Stomach (tissue), 9 donors: ENCODE data around the gene BLOC1S3. TPM values are rescaled to one million over a fixed set of nuclear protein-coding genes. Genes with fewer than 3 reads are reported as not detected.
"Not testable (repeated sequence)": the region's sequence is repeated elsewhere in the genome, so short reads cannot be mapped to it uniquely, and the experiment has no call there.

Experiments
- DNase-seq, 2 donors: peaks; one replicate each; pipeline versions ENCODE4 v3.0.0 to v3.0.0-alpha.2; 2013 to 2019
- H3K27ac ChIP-seq, 5 donors: fragments of 200-600 bp in 4 of 5; sonication (generic) in 4 of 5; one replicate each; pipeline ENCODE4 v1.5.1; 2013 to 2019; ENCODE audit warnings: mild to moderate bottlenecking in 1 of 5, moderate library complexity in 1 of 5
- H3K27me3 ChIP-seq, 3 donors: fragments of 200-600 bp; sonication (generic); one replicate each; pipeline ENCODE4 v1.5.1; 2017 to 2019; ENCODE audit warnings: mixed run types in 1 of 3
- H3K36me3 ChIP-seq, 4 donors: fragments of 200-600 bp; sonication (generic); 1 replicate in 3 of 4; 2 replicates in 1 of 4; pipeline ENCODE4 v1.5.1; 2016 to 2019
- H3K4me1 ChIP-seq, 4 donors: fragments of 200-600 bp; sonication (generic); one replicate each; pipeline ENCODE4 v1.5.1; 2016 to 2019
- H3K4me3 ChIP-seq, 4 donors: fragments of 200-600 bp; sonication (generic) in 3 of 4; one replicate each; pipeline ENCODE4 v1.5.1; 2016 to 2019; ENCODE audit warnings: mild to moderate bottlenecking in 1 of 4
- H3K9me3 ChIP-seq, 4 donors: fragments of 200-600 bp; sonication (generic); one replicate each; pipeline ENCODE4 v1.5.1; 2016 to 2019
- EP300 ChIP-seq: sonication (generic); formaldehyde crosslinking; IDR thresholded peaks from one replicate; pipeline ENCODE4 v1.6.1; 2017; ENCODE audit warnings: antibody characterized with exemption
- POLR2A ChIP-seq, 4 donors: fragments of 450-650 bp; IDR thresholded peaks; one replicate each; pipeline ENCODE4 v1.6.1; 2016; ENCODE audit warnings: antibody characterized with exemption in 4 of 4, control low read depth in 2 of 4, mild to moderate bottlenecking in 1 of 4, moderate library complexity in 1 of 4
- POLR2AphosphoS5 ChIP-seq, 3 donors: sonication (generic); formaldehyde crosslinking; IDR thresholded peaks; one replicate each; pipeline ENCODE4 v1.6.1; 2016; ENCODE audit warnings: antibody characterized with exemption in 3 of 3
- WGBS, 5 donors: extraction: QIAGEN DNeasy Blood & Tissue Kit in 3 of 5; methylation state at CpG; one replicate each; pipeline versions ENCODE4 v1.1.5 to v1.1.7; 2013 to 2018; 5-methylcytosine and 5-hydroxymethylcytosine counted together
- intact Hi-C: fragments of 100-400 bp; cut with DNase I; formaldehyde crosslinking; loops from one replicate; pipeline ENCODE4 v1.15.1; 2023; ENCODE audit warnings: low total_unique reads
- polyA plus RNA-seq, 3 donors: library from polyadenylated mRNA; stranded (reverse); fragments of 200-250 nt; gene quantifications; one replicate each; pipeline ENCODE4 v1.2.3, GENCODE V29; 2013
- total RNA-seq, 5 donors: library from RNA; depleted of rRNA; stranded (reverse); fragments of >200 nt; gene quantifications; one replicate each; pipeline versions ENCODE4 v1.1.0 to v1.2.3, GENCODE V29; 2014 to 2016
- TF ChIP-seq, protein P1 (sequence below), 7 experiments: fragments of 450-650 bp in 4 of 7; fragments of 200-600 bp in 3 of 7; sonication (generic) in 3 of 7; IDR thresholded peaks; one replicate each; pipeline ENCODE4 v1.5.1; 2016 to 2019; ENCODE audit warnings: antibody characterized with exemption in 7 of 7, control low read depth in 2 of 7, mild to moderate bottlenecking in 1 of 7
- donor health status: healthy with polysubstance abuse.
- donor health status: Bipolar disorder and iron deficiency.
- donor health status: healthy.

The BLOC1S3 gene
- total and polyA plus RNA-seq, 8 donors: 3.1 to 71.0 (median 5.9) TPM

DNA sequence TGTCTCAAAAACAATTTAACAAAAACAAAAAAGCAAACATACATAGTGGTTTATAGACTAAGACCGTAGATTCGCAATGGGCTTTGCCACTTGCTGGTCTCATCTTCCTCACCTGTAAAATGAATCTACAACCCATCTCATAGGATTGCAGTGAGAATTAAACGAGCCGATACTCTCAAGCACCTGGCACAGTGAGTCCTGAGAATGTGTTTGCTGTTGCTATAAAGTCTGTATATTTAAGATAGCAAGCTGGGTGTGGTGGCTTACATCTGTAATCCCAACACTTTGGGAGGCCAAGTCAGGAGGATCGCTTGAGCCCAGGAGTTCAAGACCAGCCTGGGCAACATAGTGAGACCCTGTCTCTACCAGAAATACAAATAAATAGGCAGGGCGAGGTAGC, 44.1 kb downstream of the BLOC1S3 start:
- 52 to 81% (median 72%) methylated on average over 6 of the region's 6 CpGs for WGBS, 5 donors
- H3K9me3 ChIP-seq: no peaks in the 10 kb centered on the region
- no peak overlapping the region for H3K4me3 ChIP-seq
- peaks cover 0 to 68% (median 3%) of the 10 kb centered on the region in 3 donors for H3K27me3 ChIP-seq
- peaks cover 0 to 8% (median under 1%) of the 10 kb centered on the region in 4 donors for H3K4me1 ChIP-seq
- DNase-seq: no peak
- no peak overlapping the region for H3K27ac ChIP-seq
- intact Hi-C loops: no loop called here
- TF ChIP-seq POLR2A (IDR thresholded peaks at IDR 0.05): no peak
- H3K36me3 ChIP-seq: no peaks in the 10 kb centered on the region

DNA sequence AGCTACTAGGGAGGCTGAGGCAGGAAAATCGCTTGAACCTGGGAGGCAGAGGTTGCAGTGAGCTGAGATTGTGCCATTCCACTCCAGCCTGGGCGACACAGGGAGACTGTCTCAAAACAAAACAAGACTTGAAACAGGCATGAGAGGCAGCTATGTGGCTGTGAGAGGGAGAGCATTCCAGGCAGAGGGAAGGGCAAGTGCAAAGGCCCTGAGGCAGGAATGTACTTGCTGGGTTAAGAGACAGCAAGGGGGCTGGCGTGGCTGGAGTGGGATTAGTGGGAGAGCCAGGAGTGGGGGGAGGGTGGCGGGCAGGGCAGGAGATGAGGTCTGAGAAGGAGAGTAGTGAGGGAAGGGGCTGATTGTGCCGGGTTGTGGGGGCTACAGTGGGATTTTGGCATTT, 45.3 kb downstream of the BLOC1S3 start:
- Histone ChIP-seq H3K27ac (no peak overlapping the region), H3K4me1 (peaks cover 0 to 5% (median 0%) of the 10 kb centered on the region in 4 donors), H3K9me3 (no peaks in the 10 kb centered on the region), H3K27me3 (peaks cover 0 to 57% (median 0%) of the 10 kb centered on the region in 3 donors), H3K4me3 (no peak overlapping the region), H3K36me3 (no peaks in the 10 kb centered on the region)
- TF ChIP-seq POLR2AphosphoS5 (IDR thresholded peaks at IDR 0.05) (no peak), EP300 (no peak), POLR2A (IDR thresholded peaks at IDR 0.05) (no peak)
- TF ChIP-seq, protein P1, sequence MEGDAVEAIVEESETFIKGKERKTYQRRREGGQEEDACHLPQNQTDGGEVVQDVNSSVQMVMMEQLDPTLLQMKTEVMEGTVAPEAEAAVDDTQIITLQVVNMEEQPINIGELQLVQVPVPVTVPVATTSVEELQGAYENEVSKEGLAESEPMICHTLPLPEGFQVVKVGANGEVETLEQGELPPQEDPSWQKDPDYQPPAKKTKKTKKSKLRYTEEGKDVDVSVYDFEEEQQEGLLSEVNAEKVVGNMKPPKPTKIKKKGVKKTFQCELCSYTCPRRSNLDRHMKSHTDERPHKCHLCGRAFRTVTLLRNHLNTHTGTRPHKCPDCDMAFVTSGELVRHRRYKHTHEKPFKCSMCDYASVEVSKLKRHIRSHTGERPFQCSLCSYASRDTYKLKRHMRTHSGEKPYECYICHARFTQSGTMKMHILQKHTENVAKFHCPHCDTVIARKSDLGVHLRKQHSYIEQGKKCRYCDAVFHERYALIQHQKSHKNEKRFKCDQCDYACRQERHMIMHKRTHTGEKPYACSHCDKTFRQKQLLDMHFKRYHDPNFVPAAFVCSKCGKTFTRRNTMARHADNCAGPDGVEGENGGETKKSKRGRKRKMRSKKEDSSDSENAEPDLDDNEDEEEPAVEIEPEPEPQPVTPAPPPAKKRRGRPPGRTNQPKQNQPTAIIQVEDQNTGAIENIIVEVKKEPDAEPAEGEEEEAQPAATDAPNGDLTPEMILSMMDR (IDR thresholded peaks at IDR 0.05): no peak
- no peak for DNase-seq
- intact Hi-C loops: no loop called here
- WGBS, 5 donors: 85 to 94% (median 92%) methylated on average over 5 of the region's 5 CpGs

DNA sequence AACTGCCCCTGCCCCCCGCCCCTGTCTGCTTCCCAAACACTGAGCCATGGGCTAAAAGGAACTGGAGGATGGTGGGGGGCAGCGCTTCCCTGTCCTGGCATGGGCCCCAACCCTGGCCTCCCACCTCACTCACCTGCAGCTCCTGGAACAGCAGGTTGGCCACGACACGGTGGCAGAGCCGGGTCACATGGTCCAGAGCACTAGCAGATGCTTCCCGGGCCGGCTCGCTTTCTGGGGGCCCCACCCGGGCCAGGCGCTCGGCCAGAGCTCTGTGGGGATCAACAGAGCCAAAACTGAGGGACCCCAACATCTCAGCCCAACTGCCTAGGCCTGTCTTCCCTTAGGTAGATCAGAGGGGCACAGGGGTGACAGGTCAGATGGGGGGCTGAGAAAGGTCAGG, 46.1 kb downstream of the BLOC1S3 start:
- no peak for DNase-seq
- Histone ChIP-seq H3K4me3 (no peak overlapping the region), H3K9me3 (no peaks in the 10 kb centered on the region), H3K4me1 (peaks cover 0 to 5% (median 0%) of the 10 kb centered on the region in 4 donors), H3K27me3 (peaks cover 0 to 51% (median 0%) of the 10 kb centered on the region in 3 donors), H3K27ac (no peak overlapping the region), H3K36me3 (no peaks in the 10 kb centered on the region)
- intact Hi-C loops: no loop called here
- 47 to 67% (median 52%) methylated on average over 10 to 11 of the region's 11 CpGs for WGBS, 5 donors
- no peak for TF ChIP-seq POLR2A (IDR thresholded peaks at IDR 0.05)
- TF ChIP-seq, protein P1 (IDR thresholded peaks at IDR 0.05): no peak
- no peak for TF ChIP-seq EP300
- TF ChIP-seq POLR2AphosphoS5 (IDR thresholded peaks at IDR 0.05): no peak

DNA sequence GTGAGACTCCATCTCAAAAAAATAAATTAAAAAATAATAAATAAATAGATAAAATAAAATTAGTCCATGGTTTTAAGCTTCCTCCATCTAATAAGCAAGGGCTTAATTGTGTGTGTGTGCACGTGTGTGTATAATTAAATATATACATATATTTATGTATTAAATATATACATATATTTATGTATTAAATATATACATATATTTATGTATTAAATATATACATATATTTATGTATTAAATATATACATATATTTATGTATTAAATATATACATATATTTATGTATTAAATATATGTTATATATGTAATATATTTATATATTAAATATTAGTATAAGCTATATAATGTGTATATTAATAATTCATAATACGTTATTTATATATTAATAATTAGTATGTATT, 50.5 kb downstream of the BLOC1S3 start:
- H3K4me1 ChIP-seq: not testable (repeated sequence)
- WGBS, 5 donors: 85 to 93% (median 88%) methylated on average over 2 of the region's 2 CpGs

More for the DNA sequence above, 50.5 kb downstream of the BLOC1S3 start:
- intact Hi-C loops, H3K4me3 ChIP-seq, DNase-seq, H3K9me3 ChIP-seq, H3K27ac ChIP-seq, H3K36me3 ChIP-seq: not testable (repeated sequence)
- peaks cover 0 to 40% (median 7%) of the 10 kb centered on the region in 3 donors for H3K27me3 ChIP-seq

Other genes starting within 250 kb of the BLOC1S3 start
- gene APOC4, start 236.5 kb upstream of the BLOC1S3 start, total RNA-seq: not detected
- under 1 TPM in 1 of 3 donors, not detected in 2; 0.33 TPM for gene APOC4, start 236.5 kb upstream of the BLOC1S3 start, polyA plus RNA-seq
- gene APOC2, start 232.7 kb upstream of the BLOC1S3 start, total RNA-seq: 10 to 100 TPM in 1 of 5 donors, not detected in 4; 16.8 TPM
- gene APOC2, start 232.7 kb upstream of the BLOC1S3 start, polyA plus RNA-seq: 1 to 10 TPM in 1 of 3 donors, under 1 TPM in 1, not detected in 1; 0.75 to 2.5 TPM
- gene CLPTM1, start 223.4 kb upstream of the BLOC1S3 start, total RNA-seq: 100 to 1,000 TPM in 2 of 5 donors, 10 to 100 TPM in 3; 39.3 to 152 (median 86.6) TPM
- 10 to 100 TPM; 43.4 to 73.3 (median 60.1) TPM for gene CLPTM1, start 223.4 kb upstream of the BLOC1S3 start, polyA plus RNA-seq
- gene RELB, start 177.3 kb upstream of the BLOC1S3 start, total RNA-seq: 10 to 100 TPM in 2 of 5 donors, 1 to 10 TPM in 2, not detected in 1; 3.2 to 33.5 (median 10.2) TPM
- gene RELB, start 177.3 kb upstream of the BLOC1S3 start, polyA plus RNA-seq: 10 to 100 TPM in 2 of 3 donors, 1 to 10 TPM in 1; 9.8 to 27.0 (median 14.9) TPM
- 100 to 1,000 TPM in 3 of 5 donors, 10 to 100 TPM in 2; 27.0 to 491 (median 274) TPM for gene CLASRP, start 139.7 kb upstream of the BLOC1S3 start, total RNA-seq
- 100 to 1,000 TPM in 1 of 3 donors, 10 to 100 TPM in 2; 47.7 to 131 (median 86.6) TPM for gene CLASRP, start 139.7 kb upstream of the BLOC1S3 start, polyA plus RNA-seq
- gene ZNF296, start 102.3 kb upstream of the BLOC1S3 start, total RNA-seq: 10 to 100 TPM in 2 of 5 donors, 1 to 10 TPM in 1, under 1 TPM in 1, not detected in 1; 0.45 to 13.4 (median 7.4) TPM
- gene ZNF296, start 102.3 kb upstream of the BLOC1S3 start, polyA plus RNA-seq: 1 to 10 TPM; 2.7 to 7.0 (median 5.0) TPM
- 100 to 1,000 TPM in 1 of 5 donors, 10 to 100 TPM in 2, 1 to 10 TPM in 2; 1.8 to 107 (median 11.2) TPM for gene GEMIN7, start 99.5 kb upstream of the BLOC1S3 start, total RNA-seq
- gene GEMIN7, start 99.5 kb upstream of the BLOC1S3 start, polyA plus RNA-seq: 10 to 100 TPM; 28.2 to 44.3 (median 36.0) TPM
- 100 to 1,000 TPM in 1 of 5 donors, 10 to 100 TPM in 4; 25.7 to 268 (median 55.4) TPM for gene PPP1R37, start 85.6 kb upstream of the BLOC1S3 start, total RNA-seq
- 10 to 100 TPM; 32.4 to 95.8 (median 39.7) TPM for gene PPP1R37, start 85.6 kb upstream of the BLOC1S3 start, polyA plus RNA-seq
- gene NKPD1, start 17.8 kb upstream of the BLOC1S3 start, total RNA-seq: not detected
- under 1 TPM in 1 of 3 donors, not detected in 2; 0.20 TPM for gene NKPD1, start 17.8 kb upstream of the BLOC1S3 start, polyA plus RNA-seq
- gene TRAPPC6A, start 547 bp upstream of the BLOC1S3 start, total RNA-seq: 10 to 100 TPM in 3 of 5 donors, 1 to 10 TPM in 1, not detected in 1; 8.7 to 40.7 (median 27.8) TPM
- 10 to 100 TPM; 53.5 to 59.4 (median 58.1) TPM for gene TRAPPC6A, start 547 bp upstream of the BLOC1S3 start, polyA plus RNA-seq
- gene EXOC3L2, start 66.6 kb downstream of the BLOC1S3 start, total RNA-seq: 10 to 100 TPM in 1 of 5 donors, 1 to 10 TPM in 1, under 1 TPM in 2, not detected in 1; 0.72 to 20.6 (median 1.0) TPM
- 1 to 10 TPM; 1.1 to 2.9 (median 1.9) TPM for gene EXOC3L2, start 66.6 kb downstream of the BLOC1S3 start, polyA plus RNA-seq
- 100 to 1,000 TPM in 1 of 5 donors, 10 to 100 TPM in 3, 1 to 10 TPM in 1; 8.8 to 120 (median 21.8) TPM for gene MARK4, start 72.5 kb downstream of the BLOC1S3 start, total RNA-seq
- gene MARK4, start 72.5 kb downstream of the BLOC1S3 start, polyA plus RNA-seq: 10 to 100 TPM; 12.6 to 16.2 (median 14.6) TPM
- gene CKM, start 144.1 kb downstream of the BLOC1S3 start, total RNA-seq: 10 to 100 TPM in 1 of 5 donors, 1 to 10 TPM in 2, not detected in 2; 4.1 to 10.8 (median 6.2) TPM
- 10 to 100 TPM; 10.9 to 58.5 (median 11.3) TPM for gene CKM, start 144.1 kb downstream of the BLOC1S3 start, polyA plus RNA-seq
- gene KLC3, start 162.0 kb downstream of the BLOC1S3 start, total RNA-seq: under 1 TPM in 1 of 5 donors, not detected in 4; 0.92 TPM
- 1 to 10 TPM in 2 of 3 donors, under 1 TPM in 1; 0.61 to 7.0 (median 1.1) TPM for gene KLC3, start 162.0 kb downstream of the BLOC1S3 start, polyA plus RNA-seq
- 10 to 100 TPM in 3 of 5 donors, 1 to 10 TPM in 2; 5.3 to 77.3 (median 12.0) TPM for gene ERCC2, start 191.8 kb downstream of the BLOC1S3 start, total RNA-seq
- gene ERCC2, start 191.8 kb downstream of the BLOC1S3 start, polyA plus RNA-seq: 10 to 100 TPM in 1 of 3 donors, 1 to 10 TPM in 2; 6.2 to 10.5 (median 6.9) TPM
- gene PPP1R13L, start 226.3 kb downstream of the BLOC1S3 start, total RNA-seq: 10 to 100 TPM in 3 of 5 donors, 1 to 10 TPM in 2; 2.4 to 44.9 (median 28.0) TPM
- 100 to 1,000 TPM in 1 of 3 donors, 10 to 100 TPM in 1, 1 to 10 TPM in 1; 9.2 to 120 (median 11.8) TPM for gene PPP1R13L, start 226.3 kb downstream of the BLOC1S3 start, polyA plus RNA-seq
- 1 to 10 TPM in 2 of 5 donors, under 1 TPM in 1, not detected in 2; 0.55 to 5.9 (median 2.2) TPM for gene POLR1G, start 227.9 kb downstream of the BLOC1S3 start, total RNA-seq
- 1 to 10 TPM; 1.8 to 7.2 (median 3.4) TPM for gene POLR1G, start 227.9 kb downstream of the BLOC1S3 start, polyA plus RNA-seq
- 10 to 100 TPM in 4 of 5 donors, 1 to 10 TPM in 1; 7.8 to 79.3 (median 36.9) TPM for gene ERCC1, start 245.1 kb downstream of the BLOC1S3 start, total RNA-seq
- gene ERCC1, start 245.1 kb downstream of the BLOC1S3 start, polyA plus RNA-seq: 10 to 100 TPM; 53.9 to 66.9 (median 54.6) TPM